AG09309 (cell line): ENCODE data around the gene SLC51A.

Source experiments
- DNase-seq: peaks from one replicate; pipeline ENCODE4 v3.0.0-alpha.2; 2010; ENCODE audit warnings: low read depth
- H3K4me3 ChIP-seq: 2 replicates; pipeline ENCODE4 v1.5.1; 2011; ENCODE audit warnings: mild to moderate bottlenecking, low read depth, low read length, moderate library complexity; ENCODE audit not compliant: control insufficient read depth
- TF ChIP-seq, protein P1 (sequence below): IDR thresholded peaks from 2 replicates; pipeline ENCODE4 v1.5.1; 2011; ENCODE audit warnings: mild to moderate bottlenecking, low read depth, low read length, inconsistent platforms; ENCODE audit not compliant: insufficient read depth, control insufficient read depth; ENCODE audit errors: missing control alignments

The SLC51A gene

GRCh38 chr3:196192524-196193051 lies 23.7 kb upstream of the SLC51A start:
- no peak overlapping the region for H3K4me3 ChIP-seq
- TF ChIP-seq, protein P1, sequence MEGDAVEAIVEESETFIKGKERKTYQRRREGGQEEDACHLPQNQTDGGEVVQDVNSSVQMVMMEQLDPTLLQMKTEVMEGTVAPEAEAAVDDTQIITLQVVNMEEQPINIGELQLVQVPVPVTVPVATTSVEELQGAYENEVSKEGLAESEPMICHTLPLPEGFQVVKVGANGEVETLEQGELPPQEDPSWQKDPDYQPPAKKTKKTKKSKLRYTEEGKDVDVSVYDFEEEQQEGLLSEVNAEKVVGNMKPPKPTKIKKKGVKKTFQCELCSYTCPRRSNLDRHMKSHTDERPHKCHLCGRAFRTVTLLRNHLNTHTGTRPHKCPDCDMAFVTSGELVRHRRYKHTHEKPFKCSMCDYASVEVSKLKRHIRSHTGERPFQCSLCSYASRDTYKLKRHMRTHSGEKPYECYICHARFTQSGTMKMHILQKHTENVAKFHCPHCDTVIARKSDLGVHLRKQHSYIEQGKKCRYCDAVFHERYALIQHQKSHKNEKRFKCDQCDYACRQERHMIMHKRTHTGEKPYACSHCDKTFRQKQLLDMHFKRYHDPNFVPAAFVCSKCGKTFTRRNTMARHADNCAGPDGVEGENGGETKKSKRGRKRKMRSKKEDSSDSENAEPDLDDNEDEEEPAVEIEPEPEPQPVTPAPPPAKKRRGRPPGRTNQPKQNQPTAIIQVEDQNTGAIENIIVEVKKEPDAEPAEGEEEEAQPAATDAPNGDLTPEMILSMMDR = no peak
- no peak for DNase-seq

DNA sequence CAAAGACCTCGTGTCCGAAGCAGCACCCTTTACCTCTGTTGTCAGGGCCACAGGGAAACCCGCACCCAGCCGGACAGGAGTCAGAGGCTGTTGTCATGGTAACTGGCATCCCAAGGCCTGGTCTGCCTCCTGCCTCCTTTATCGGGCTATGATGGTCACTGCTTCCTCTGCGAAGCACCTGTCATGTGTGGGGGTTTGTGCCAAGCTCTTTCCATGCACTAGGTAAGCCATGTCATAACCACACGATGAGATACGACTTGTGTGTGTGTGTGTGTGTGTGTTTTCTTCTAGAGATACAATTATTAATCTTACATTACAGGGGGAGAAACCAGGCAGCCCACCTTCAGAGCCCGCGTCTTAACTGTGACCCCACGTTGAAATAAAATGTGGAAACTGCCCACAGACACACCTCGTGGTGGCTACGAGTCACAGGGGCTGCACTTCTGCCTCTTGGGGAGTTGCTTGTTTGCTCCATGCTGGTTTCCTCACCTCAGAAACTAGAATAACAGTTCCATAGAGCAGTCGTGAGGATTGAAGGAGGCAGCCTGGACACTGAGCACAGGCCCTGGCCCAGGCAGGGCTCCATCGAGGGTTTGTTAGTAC lies 23.1 kb upstream of the SLC51A start:
- H3K4me3 ChIP-seq = no peak overlapping the region
- no peak for DNase-seq
- TF ChIP-seq, protein P1 = no peak

DNA sequence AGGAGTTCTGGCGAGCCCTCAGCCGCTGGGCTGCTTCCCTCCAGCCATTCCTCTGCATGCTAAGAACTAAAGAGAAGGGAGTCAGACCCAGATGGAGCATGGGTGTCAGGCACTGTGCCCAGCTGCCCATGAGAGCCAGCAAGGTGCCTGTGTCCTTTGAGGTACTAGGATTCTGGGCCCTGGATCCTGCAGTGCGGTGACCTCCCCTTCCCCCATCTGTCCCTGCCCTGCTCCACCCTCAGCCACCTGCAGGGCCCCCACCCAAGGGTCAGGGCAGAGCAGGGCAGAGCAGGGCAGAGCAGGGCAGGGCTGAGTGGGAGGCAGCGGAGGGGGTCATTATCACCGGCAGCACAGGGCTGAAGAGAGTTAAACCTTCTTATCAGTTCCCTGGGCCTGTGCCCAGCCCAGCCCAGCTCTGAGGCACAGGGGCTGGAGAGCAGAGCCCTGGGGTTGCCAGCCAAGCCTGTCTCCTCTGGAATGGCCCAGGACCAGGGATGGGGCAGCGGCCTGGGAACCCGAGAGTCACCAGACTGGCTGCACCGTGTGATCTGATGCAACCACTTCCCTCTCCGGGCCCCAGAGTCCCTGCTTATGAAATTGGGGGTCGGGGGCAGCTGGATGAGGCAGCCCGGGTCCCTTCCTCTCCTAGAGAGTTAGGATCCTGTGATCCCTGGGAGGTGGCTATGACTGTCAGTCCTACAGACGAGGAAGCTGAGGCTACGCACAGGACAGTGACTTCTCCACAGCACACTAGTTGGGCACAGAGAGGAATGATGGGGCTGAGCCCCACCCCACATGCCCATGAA lies 22.4 kb upstream of the SLC51A start:
- H3K4me3 ChIP-seq = no peak overlapping the region
- TF ChIP-seq, protein P1 = no peak
- no peak for DNase-seq

DNA sequence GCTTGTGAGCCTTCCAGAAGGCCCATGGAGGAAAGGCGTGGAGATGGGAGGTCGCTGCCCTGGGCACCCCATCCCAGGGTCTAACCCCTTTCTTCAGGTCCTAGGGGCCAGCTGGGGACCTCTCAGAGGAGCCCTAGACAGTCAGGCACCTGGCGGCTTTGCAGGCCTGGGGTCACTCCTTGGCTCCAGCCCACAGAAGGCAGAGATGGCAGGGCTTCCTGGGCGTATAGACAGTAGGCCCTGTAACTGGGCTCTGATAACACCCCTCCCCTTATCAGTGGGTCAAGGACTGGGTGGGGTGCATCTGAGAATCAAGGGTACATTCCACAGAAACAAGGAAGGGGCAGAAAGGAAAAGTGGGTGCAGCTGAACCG lies 21.8 kb upstream of the SLC51A start:
- H3K4me3 ChIP-seq = no peak overlapping the region
- no peak for DNase-seq
- TF ChIP-seq, protein P1 = no peak

DNA sequence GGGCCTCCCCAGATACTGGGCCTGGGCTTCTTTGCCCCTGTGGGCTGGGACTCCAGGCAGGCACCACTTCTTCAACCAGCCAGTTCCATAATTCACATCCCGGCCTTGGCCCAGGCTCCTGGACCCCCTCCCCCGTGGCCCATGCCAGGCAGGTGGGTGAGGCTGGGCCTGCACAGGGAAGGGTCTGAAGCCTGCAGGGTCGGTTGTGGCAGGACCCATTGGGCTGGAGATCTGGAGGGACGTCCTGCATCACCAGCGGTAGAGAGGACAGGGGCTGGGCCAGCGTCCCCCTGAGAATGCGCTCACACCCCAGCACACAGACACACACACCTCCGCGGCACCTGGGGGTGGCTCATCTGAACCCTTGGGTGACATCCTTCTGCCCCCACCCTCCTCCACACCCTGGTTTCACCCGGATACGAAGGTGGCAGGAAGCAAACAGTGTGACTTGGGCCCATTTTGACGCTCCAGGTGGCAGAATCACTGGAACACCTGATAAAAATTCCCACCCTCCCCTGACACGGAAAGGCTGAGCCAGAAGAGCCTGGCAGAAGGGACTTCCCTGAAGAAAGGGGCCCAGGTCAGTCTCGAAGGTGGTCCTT lies 20.6 kb upstream of the SLC51A start:
- TF ChIP-seq, protein P1 = no peak
- H3K4me3 ChIP-seq = no peak overlapping the region
- no peak for DNase-seq

DNA sequence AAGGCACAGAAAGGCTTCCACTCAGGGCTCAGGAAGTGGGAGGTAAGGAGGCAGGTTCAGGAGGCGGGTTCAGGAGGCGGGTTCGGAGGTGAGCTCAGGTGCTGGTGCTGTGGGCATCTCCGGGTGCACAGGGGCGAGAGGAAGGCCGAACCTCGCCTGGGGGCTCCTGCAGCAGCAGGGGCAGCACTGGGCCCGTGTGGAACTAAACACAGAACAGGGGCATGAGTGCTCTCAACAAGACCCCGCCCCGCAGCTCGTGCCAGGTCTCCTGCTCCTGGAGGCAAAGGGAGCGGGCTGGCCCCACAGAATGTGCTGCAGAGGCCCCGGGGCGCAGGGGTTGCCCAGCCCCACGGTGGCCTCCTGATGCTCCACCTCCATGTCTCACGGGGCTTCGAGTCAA lies 18.8 kb upstream of the SLC51A start:
- TF ChIP-seq, protein P1 = no peak
- DNase-seq = no peak
- H3K4me3 ChIP-seq = no peak overlapping the region
